A549 (cell line): ENCODE results near the gene ATP1B4.

Source experiments
- CTCF ChIP-seq: fragments of >200 bp; sonication (Bioruptor Twin); formaldehyde crosslinking; IDR thresholded peaks from 3 replicates; pipeline ENCODE4 v1.5.1; 2016
- MAX ChIP-seq: IDR thresholded peaks from 2 replicates; pipeline ENCODE4 v1.6.1; 2012
- NR3C1 ChIP-seq: fragments of >200 bp; sonication (Bioruptor Twin); formaldehyde crosslinking; IDR thresholded peaks from 3 replicates; pipeline ENCODE4 v1.6.1; 2017
- PBX3 ChIP-seq: IDR thresholded peaks from 2 replicates; pipeline ENCODE4 v1.6.1; 2012
- PHF8 ChIP-seq: fragments of 200-600 bp; sonication (generic); IDR thresholded peaks from 2 replicates; pipeline ENCODE4 v1.6.1; 2016; ENCODE audit warnings: low read depth, mild to moderate bottlenecking, antibody characterized with exemption, moderate library complexity, borderline replicate concordance
- TF ChIP-seq, protein P1 (sequence below): fragments of 450-650 bp; IDR thresholded peaks from 2 replicates; pipeline ENCODE4 v1.6.1; 2014; ENCODE audit warnings: antibody characterized with exemption

GRCh38 chrX:120377715-120378114 is 15.8 kb downstream of the ATP1B4 start:
- TF ChIP-seq CTCF (no peak), PBX3 (no peak), NR3C1 (no peak), MAX (no peak), PHF8 (no peak)
- TF ChIP-seq, protein P1, sequence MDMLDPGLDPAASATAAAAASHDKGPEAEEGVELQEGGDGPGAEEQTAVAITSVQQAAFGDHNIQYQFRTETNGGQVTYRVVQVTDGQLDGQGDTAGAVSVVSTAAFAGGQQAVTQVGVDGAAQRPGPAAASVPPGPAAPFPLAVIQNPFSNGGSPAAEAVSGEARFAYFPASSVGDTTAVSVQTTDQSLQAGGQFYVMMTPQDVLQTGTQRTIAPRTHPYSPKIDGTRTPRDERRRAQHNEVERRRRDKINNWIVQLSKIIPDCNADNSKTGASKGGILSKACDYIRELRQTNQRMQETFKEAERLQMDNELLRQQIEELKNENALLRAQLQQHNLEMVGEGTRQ, result no peak
